Measurements from ENCODE around the gene RPS21. TPM values are rescaled to one million over a fixed set of nuclear protein-coding genes. Genes with fewer than 3 reads are reported as not detected.

The RPS21 gene
- total and polyA plus RNA-seq, 2 of the 4 experiments (the other 2 are of a cell fraction), result 2,710 to 4,298 TPM

DNA sequence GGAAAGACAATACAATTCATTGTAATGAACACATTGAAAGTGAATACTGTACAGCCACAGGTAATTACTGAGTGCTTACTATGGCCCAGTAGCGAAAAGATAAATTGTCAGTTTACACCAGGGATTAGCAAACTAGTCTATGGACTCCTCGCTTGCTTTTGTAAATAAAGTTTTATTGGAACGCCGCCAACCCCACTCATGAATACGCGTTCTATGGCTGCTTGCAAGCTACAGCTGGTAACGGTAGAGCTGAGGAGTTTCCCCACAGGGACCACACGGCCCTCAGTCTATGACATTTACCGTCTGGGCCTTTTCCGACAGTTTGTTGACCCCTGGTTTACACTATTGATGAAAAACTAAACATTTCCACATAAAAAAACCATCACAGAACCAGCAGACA is 44.0 kb upstream of the RPS21 start:
- Histone ChIP-seq H3K23ac (ENCODE audit: low read depth, low read length) (no peak overlapping the region), H3K56ac (ENCODE audit: extremely low read depth, insufficient read depth, low read length) (no peak overlapping the region), H3K79me1 (ENCODE audit: low read depth in 1 of 2, low read length in 2 of 2) (no peaks in the 10 kb centered on the region), H3K4me2 (ENCODE audit: low read depth, low read length) (no peak overlapping the region), H4K5ac (ENCODE audit: low read depth, low read length) (no peak overlapping the region), H3K4me1 (ENCODE audit: control insufficient read depth, insufficient read depth, low read length) (no peaks in the 10 kb centered on the region; the same call in 1 of the 2 replicates), H2BK20ac (ENCODE audit: low read depth, low read length) (no peak overlapping the region), H2AK9ac (replicated peaks; ENCODE audit: low read depth, low read length, poor library complexity) (no peak overlapping the region), H4K91ac (ENCODE audit: insufficient read depth, low read depth, low read length) (no peak overlapping the region), H3K9me1 (ENCODE audit: insufficient read depth, low read length) (peaks cover 2% of the 10 kb centered on the region; the same call in 1 of the 2 replicates), H3K14ac (replicated peaks; ENCODE audit: low read depth, low read length) (no peak overlapping the region), H3K4ac (ENCODE audit: low read depth, low read length) (no peak overlapping the region), H4K8ac (ENCODE audit: low read depth in 2 of 2, low read length in 2 of 2) (no peak overlapping the region), H3K9me3 (ENCODE audit: control insufficient read depth, insufficient read depth, low read length) (peaks cover 2% of the 10 kb centered on the region), H3K9ac (ENCODE audit: low read depth, low read length) (no peak overlapping the region), H2AFZ (replicated peaks; ENCODE audit: low read length, poor library complexity) (no peak overlapping the region), H2AK5ac (ENCODE audit: low read depth, low read length) (no peak overlapping the region), H3K36me3 (ENCODE audit: control insufficient read depth, insufficient read depth, low read length) (peaks cover 5% of the 10 kb centered on the region; the same call in 1 of the 2 replicates), H3K27ac (ENCODE audit: insufficient read depth, low read length) (no peak overlapping the region), H2BK120ac (ENCODE audit: low read depth, low read length) (no peak overlapping the region), H4K20me1 (ENCODE audit: insufficient read depth, low read length) (no peaks in the 10 kb centered on the region), H2BK15ac (ENCODE audit: low read depth, low read length) (no peak overlapping the region), H3K4me3 (ENCODE audit: insufficient read depth, low read depth, low read length) (no peak overlapping the region), H3K27me3 (ENCODE audit: control insufficient read depth, insufficient read depth, low read length) (no peaks in the 10 kb centered on the region), H2BK5ac (ENCODE audit: low read depth, low read length, poor library complexity, severe bottlenecking) (no peak overlapping the region), H3K18ac (ENCODE audit: low read depth, low read length) (no peak overlapping the region)
- WGBS, 2 experiments (ENCODE audit: extremely low coverage in 2 of 2, insufficient read length in 1 of 2), result 15% methylated on average over 4 of the region's 10 CpGs; no CpG with 5 or more reads in 1 of the 2 experiments
- ATAC-seq (ENCODE audit: low read depth), result peak; percentile 33
- no peak for TF ChIP-seq SMC3 (IDR thresholded peaks at IDR 0.05; ENCODE audit: low read depth, low read length)
- TF ChIP-seq MAFK (IDR thresholded peaks at IDR 0.05; ENCODE audit: low read depth, low read length), result no peak
- TF ChIP-seq BHLHE40 (IDR thresholded peaks at IDR 0.05; ENCODE audit: low read depth, low read length), result no peak
- TF ChIP-seq MXI1 (IDR thresholded peaks at IDR 0.05; ENCODE audit: borderline replicate concordance, low read depth, low read length), result no peak
- TF ChIP-seq CTCF (conservative IDR thresholded peaks at IDR 0.05; ENCODE audit: low read depth, low read length), result no peak
- TF ChIP-seq NFE2L2 (IDR thresholded peaks at IDR 0.05; ENCODE audit: low read depth, low read length), result no peak
- TF ChIP-seq USF2 (IDR thresholded peaks at IDR 0.05; ENCODE audit: low read depth, low read length), result no peak
- no peak for TF ChIP-seq RCOR1 (IDR thresholded peaks at IDR 0.05; ENCODE audit: insufficient replicate concordance, low read length)
- no peak for TF ChIP-seq MAZ (IDR thresholded peaks at IDR 0.05; ENCODE audit: borderline replicate concordance, low read depth, low read length)
- TF ChIP-seq CHD1 (IDR thresholded peaks at IDR 0.05; ENCODE audit: low read depth, low read length), result no peak
- ChIA-PET CTCF (interaction anchor here (1.4 kb wide), 1 partner anchor 39 kb away, joined by 6 read pairs; no protein-coding TSS in a partner anchor), POLR2A (ENCODE audit: unreplicated experiment) (no interaction called here)
- dilution Hi-C loops (cut with HindIII; ENCODE audit: low sequenced_read_pairs, unreplicated experiment) (no loop called here), intact Hi-C loops (cut with micrococcal nuclease) (no loop called here), in situ Hi-C loops (cut with MboI; ENCODE audit: low sequenced_read_pairs) (no loop called here)
- DNase-seq, result peak; percentile 22
- BruUV-seq (replicated peaks), result no TSS peak

Measured in IMR-90 (cell line).